Stimulated activated CD4-positive, alpha-beta T cell treated with anti-CD3 and anti-CD28 coated beads, Interleukin-2, amount 100 ng/mL, for 48 hours (primary cell): ENCODE results near the gene ADAMTSL3.

Source experiments
- DNase-seq, 2 donors: peaks; one replicate each; pipeline ENCODE4 v3.0.0-alpha.2; 2020

Gene ADAMTSL3

GRCh38 chr15:83844742-83845141 is 190.8 kb downstream of the ADAMTSL3 start:
- no peak for DNase-seq

- DNase-seq: no peak
These were observed 191.3 kb downstream of the ADAMTSL3 start for GRCh38 chr15:83845230-83845629.

- no peak for DNase-seq
These were observed 192.9 kb downstream of the ADAMTSL3 start for GRCh38 chr15:83846847-83847246.

- no peak for DNase-seq
These were observed 194.6 kb downstream of the ADAMTSL3 start for GRCh38 chr15:83848315-83849050.

GRCh38 chr15:83850015-83850414 is 196.1 kb downstream of the ADAMTSL3 start:
- DNase-seq: no peak

GRCh38 chr15:83850501-83851245 is 196.8 kb downstream of the ADAMTSL3 start:
- no peak for DNase-seq

- DNase-seq: no peak
These were observed 199.3 kb downstream of the ADAMTSL3 start for GRCh38 chr15:83853232-83853631.

GRCh38 chr15:83854321-83854720 is 200.4 kb downstream of the ADAMTSL3 start:
- no peak for DNase-seq

GRCh38 chr15:83854950-83855707 is 201.2 kb downstream of the ADAMTSL3 start:
- no peak for DNase-seq

GRCh38 chr15:83855956-83856355 is 202.0 kb downstream of the ADAMTSL3 start:
- no peak for DNase-seq

- no peak for DNase-seq
These were observed 205.0 kb downstream of the ADAMTSL3 start for GRCh38 chr15:83858820-83859505.

- no peak for DNase-seq
These were observed 212.8 kb downstream of the ADAMTSL3 start for GRCh38 chr15:83866692-83867091.

- DNase-seq: no peak
These were observed 215.4 kb downstream of the ADAMTSL3 start for GRCh38 chr15:83869341-83869740.

- no peak for DNase-seq
These were observed 218.1 kb downstream of the ADAMTSL3 start for GRCh38 chr15:83871808-83872559.

GRCh38 chr15:83873966-83874365 is 220.0 kb downstream of the ADAMTSL3 start:
- DNase-seq: no peak

GRCh38 chr15:83880529-83880928 is 226.6 kb downstream of the ADAMTSL3 start:
- DNase-seq: no peak

- no peak for DNase-seq
These were observed 227.2 kb downstream of the ADAMTSL3 start for GRCh38 chr15:83881156-83881555.

- DNase-seq: no peak
These were observed 232.4 kb downstream of the ADAMTSL3 start for GRCh38 chr15:83886321-83886720.

- no peak for DNase-seq
These were observed 233.5 kb downstream of the ADAMTSL3 start for GRCh38 chr15:83887404-83887803.

- no peak for DNase-seq
These were observed 234.0 kb downstream of the ADAMTSL3 start for GRCh38 chr15:83887961-83888360.

- DNase-seq: no peak
These were observed 236.1 kb downstream of the ADAMTSL3 start for GRCh38 chr15:83889995-83890394.

- DNase-seq: no peak
These were observed 236.7 kb downstream of the ADAMTSL3 start for GRCh38 chr15:83890587-83890986.
